Body of pancreas (tissue), 4 donors: Measurements from ENCODE around the gene ZCCHC2.

Source experiments
- CTCF ChIP-seq, 7 experiments: fragments of 450-650 bp in 4 of 7; fragments of 200-600 bp in 3 of 7; sonication (generic) in 3 of 7; IDR thresholded peaks; one replicate each; pipeline ENCODE4 v1.5.1; 2016 to 2019; ENCODE audit warnings: antibody characterized with exemption in 7 of 7
- POLR2A ChIP-seq, 3 donors: fragments of 450-650 bp; IDR thresholded peaks; one replicate each; pipeline ENCODE4 v1.6.1; 2016; ENCODE audit warnings: antibody characterized with exemption in 3 of 3, mild to moderate bottlenecking in 2 of 3

- no peak for TF ChIP-seq CTCF (IDR thresholded peaks at IDR 0.05)
- TF ChIP-seq POLR2A (IDR thresholded peaks at IDR 0.05), result no peak
These were observed 64.1 kb downstream of the ZCCHC2 start for GRCh38 chr18:62586781-62587487.
